Measurements from ENCODE around the gene KAZN. TPM values are rescaled to one million over a fixed set of nuclear protein-coding genes. Genes with fewer than 3 reads are reported as not detected.

Gene KAZN
- total RNA-seq, 2 donors from 2014 or later: 0.46 to 0.58 TPM

DNA sequence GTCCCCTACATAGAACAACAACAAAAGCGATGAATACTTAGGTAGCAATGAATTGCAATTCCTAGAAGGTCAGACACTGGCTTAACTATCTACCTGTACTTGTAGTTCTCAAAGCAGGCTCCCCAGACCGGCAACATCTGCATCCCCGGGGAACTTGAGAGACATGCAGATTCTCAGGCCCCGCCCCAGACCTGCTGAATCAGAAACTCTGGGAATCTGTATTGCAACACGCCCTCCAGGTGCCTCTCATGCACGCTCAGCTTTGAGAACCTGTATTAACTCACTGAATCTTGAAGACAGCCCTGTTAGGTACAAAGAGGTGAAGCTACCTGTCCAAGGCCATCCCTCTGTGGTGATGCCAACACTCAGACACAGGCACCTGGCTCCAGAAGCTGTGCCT lies 128.1 kb downstream of the KAZN start:
- Mint-ChIP-seq H3K27ac (no peak overlapping the region), H3K9me3 (no peaks in the 10 kb centered on the region), H3K4me1 (ENCODE audit: low read depth) (no peaks in the 10 kb centered on the region), H3K27me3 (ENCODE audit: low read depth) (peaks cover 5% of the 10 kb centered on the region), H3K4me3 (no peak overlapping the region), H3K36me3 (ENCODE audit: insufficient read depth in 2 of 2) (no peaks in the 10 kb centered on the region)
- DNase-seq: no peak
- ATAC-seq (replicated peaks in 1 of 2): no peak

DNA sequence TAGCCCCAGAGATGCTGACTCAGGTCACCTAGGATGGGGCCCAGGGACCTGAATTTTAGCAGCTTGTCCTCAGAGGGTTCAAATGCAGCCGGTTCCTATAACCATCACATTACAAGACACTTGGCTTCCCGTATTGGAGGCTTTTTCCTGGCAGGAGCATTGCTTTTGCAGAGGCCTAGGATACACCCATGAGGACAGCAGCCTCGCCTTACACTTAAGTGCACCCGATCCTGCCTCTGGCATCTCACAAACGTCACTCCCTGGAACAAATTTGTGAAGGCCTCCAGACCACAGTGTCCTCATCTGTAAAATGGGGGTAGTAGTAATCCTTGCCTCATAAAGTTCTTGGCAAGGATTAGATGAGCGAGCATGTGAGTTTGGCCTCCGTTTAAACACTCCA lies 130.0 kb downstream of the KAZN start:
- Mint-ChIP-seq H3K4me3 (no peak overlapping the region), H3K4me1 (ENCODE audit: low read depth) (no peaks in the 10 kb centered on the region), H3K9me3 (no peaks in the 10 kb centered on the region), H3K27ac (no peak overlapping the region), H3K36me3 (ENCODE audit: insufficient read depth in 2 of 2) (no peaks in the 10 kb centered on the region), H3K27me3 (ENCODE audit: low read depth) (peaks cover 5% of the 10 kb centered on the region)
- DNase-seq: no peak
- no peak for ATAC-seq (replicated peaks in 1 of 2)

DNA sequence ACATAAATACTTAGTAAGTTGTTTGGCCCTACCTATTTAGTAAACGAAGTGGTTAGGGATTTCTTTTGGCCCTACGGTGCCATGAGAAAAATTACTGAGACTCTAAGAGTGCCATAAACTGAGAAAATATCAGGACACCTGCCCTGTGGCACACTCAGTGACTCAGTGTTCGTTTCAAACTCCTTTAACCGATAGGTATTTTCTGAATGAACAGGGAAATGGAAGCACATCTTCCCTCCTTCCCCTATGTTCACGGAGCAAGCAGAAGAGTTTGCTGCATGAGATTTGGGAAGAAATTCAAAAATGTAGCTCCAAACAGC lies 134.2 kb downstream of the KAZN start:
- Mint-ChIP-seq H3K4me3 (no peak overlapping the region), H3K4me1 (ENCODE audit: low read depth) (no peaks in the 10 kb centered on the region), H3K27ac (no peak overlapping the region), H3K9me3 (no peaks in the 10 kb centered on the region), H3K36me3 (ENCODE audit: insufficient read depth in 2 of 2) (no peaks in the 10 kb centered on the region), H3K27me3 (ENCODE audit: low read depth) (peaks cover 8% of the 10 kb centered on the region)
- ATAC-seq (replicated peaks in 1 of 2) (no peak), DNase-seq (no peak)

DNA sequence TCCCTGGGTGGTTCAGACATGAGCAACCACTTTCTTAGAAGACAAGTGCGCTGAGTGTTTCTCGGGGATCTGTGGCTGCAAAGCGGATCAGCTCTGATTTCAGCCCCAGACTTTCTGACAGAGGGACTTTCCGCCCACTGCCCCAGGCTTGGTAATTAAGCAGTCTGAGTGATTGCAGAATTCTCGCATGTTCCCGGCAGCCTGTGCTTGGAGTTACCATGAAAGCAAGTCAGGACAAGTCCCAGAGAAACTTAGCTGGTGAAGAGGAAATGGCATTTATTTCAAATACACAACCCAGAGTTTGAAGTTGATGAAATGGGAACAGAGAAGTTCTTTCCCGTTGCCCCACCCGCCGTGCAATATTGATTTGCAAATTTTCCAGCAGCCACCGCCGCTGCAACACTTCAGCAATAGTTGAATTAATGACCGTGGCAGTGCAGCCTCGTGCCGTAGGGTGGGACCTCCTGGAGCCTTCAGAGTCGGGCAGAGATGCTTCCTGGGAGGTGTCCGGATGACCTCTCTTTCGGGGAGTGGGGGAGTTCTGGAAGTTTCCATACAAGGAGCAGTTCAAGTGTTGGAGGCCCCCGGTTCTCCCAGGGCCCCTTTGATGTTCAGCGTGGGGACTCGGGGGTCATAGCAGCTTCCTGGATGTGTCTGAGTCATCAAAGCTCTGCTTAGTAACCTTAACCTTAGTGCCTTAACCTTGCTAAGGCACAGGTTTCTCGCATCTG lies 134.7 kb downstream of the KAZN start:
- Mint-ChIP-seq H3K4me3 (no peak overlapping the region), H3K27me3 (ENCODE audit: low read depth) (peaks cover 8% of the 10 kb centered on the region), H3K9me3 (no peaks in the 10 kb centered on the region), H3K36me3 (ENCODE audit: insufficient read depth in 2 of 2) (no peaks in the 10 kb centered on the region), H3K4me1 (ENCODE audit: low read depth) (no peaks in the 10 kb centered on the region), H3K27ac (no peak overlapping the region)
- ATAC-seq (replicated peaks in 1 of 2) (no peak), DNase-seq (no peak)

DNA sequence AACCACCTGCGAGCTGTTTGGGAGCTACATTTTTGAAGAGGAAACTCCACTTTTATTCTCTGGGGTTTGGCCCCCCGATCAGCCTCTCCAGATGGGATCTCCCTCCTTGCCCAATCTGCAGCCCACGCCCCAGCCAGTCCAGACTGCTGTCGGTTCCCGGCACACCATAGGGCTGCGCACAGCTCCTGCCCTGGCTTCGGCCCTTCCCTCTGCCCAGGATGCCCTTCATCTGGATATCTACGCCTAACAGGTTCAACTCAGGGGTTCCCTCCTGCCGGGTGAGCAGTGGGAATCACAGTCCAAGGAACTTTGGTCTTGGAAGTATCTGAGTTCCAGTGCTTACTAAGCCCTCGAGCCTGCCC lies 135.3 kb downstream of the KAZN start:
- Mint-ChIP-seq H3K4me3 (no peak overlapping the region), H3K27me3 (ENCODE audit: low read depth) (peaks cover 8% of the 10 kb centered on the region), H3K9me3 (no peaks in the 10 kb centered on the region), H3K4me1 (ENCODE audit: low read depth) (no peaks in the 10 kb centered on the region), H3K27ac (no peak overlapping the region), H3K36me3 (ENCODE audit: insufficient read depth in 2 of 2) (no peaks in the 10 kb centered on the region)
- ATAC-seq (replicated peaks in 1 of 2) (no peak), DNase-seq (no peak)

DNA sequence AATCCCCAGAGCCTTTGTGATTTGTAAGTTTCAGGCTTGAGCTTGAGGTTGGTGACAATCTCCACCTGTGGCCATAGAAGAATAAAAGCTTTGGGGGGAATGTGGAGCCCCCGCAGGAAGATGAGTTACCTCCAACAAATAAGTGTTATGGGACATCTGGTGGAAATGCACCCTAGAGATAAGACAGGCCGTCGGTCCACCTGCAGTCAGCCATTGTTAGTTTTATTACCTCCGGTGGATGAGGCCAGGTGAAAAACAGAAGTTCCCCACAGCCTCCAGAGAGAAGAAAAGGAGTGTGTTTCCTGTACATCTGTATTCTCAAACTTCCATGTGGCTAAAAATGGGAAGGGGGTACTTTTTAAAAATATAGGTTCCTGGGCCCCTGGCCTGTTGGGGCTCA lies 137.4 kb downstream of the KAZN start:
- DNase-seq: no peak

DNA sequence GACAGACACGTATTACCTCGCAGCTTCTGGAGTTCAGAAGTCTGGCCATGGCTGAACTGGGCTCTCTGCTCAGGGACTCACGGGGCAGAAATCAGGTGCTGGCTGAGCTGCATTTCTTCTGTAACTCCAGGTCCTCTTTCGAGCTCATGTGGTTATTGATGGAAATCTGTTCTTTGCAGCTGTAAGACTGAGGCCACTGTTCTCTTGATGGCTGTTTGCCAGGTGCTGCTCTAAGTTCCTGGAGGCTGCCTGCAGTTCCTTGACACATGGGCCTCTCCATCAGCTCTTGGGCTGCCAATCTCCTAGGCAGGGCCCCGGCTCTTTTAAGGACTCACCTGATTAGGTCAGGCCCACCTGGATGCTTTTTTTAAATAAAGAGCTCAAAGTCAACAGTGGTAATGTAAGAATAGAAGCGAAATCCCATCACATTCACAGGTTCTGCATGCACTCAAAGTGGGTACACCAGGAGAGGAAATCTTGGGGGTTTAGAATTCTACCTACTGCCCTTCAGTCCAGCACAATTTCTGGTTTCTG lies 139.1 kb downstream of the KAZN start:
- Mint-ChIP-seq H3K36me3 (ENCODE audit: insufficient read depth in 2 of 2) (no peaks in the 10 kb centered on the region), H3K9me3 (no peaks in the 10 kb centered on the region), H3K27me3 (ENCODE audit: low read depth) (peaks cover 27% of the 10 kb centered on the region), H3K4me3 (no peak overlapping the region), H3K27ac (no peak overlapping the region), H3K4me1 (ENCODE audit: low read depth) (no peaks in the 10 kb centered on the region)
- ATAC-seq (replicated peaks in 1 of 2) (no peak), DNase-seq (no peak)

More for the DNA sequence above, 137.4 kb downstream of the KAZN start:
- Mint-ChIP-seq H3K4me3 (no peak overlapping the region), H3K4me1 (ENCODE audit: low read depth) (no peaks in the 10 kb centered on the region), H3K27me3 (ENCODE audit: low read depth) (peaks cover 17% of the 10 kb centered on the region), H3K27ac (no peak overlapping the region), H3K9me3 (no peaks in the 10 kb centered on the region), H3K36me3 (ENCODE audit: insufficient read depth in 2 of 2) (no peaks in the 10 kb centered on the region)
- no peak for ATAC-seq (replicated peaks in 1 of 2)

DNA sequence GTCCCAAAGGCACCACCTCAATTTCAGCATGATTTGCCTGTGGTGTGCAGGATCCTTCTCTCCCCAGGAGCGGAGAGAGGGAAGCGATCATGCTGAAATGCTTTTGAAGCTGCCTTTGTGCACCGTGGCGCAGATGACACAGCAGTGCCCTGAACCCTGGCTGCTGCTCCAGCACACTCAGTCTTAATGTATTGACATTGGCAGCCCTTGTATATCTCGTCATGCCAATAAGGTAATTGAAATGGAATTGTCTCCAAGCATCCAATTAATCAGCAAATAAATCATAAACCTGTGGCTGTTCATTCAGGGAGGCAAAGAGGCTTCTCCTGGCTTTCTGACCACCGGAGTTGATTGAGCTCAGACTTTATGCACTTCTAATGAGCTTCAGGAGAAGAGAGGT lies 139.8 kb downstream of the KAZN start:
- Mint-ChIP-seq H3K36me3 (ENCODE audit: insufficient read depth in 2 of 2) (no peaks in the 10 kb centered on the region), H3K4me3 (no peak overlapping the region), H3K27ac (no peak overlapping the region), H3K27me3 (ENCODE audit: low read depth) (peaks cover 30% of the 10 kb centered on the region), H3K4me1 (ENCODE audit: low read depth) (no peaks in the 10 kb centered on the region), H3K9me3 (no peaks in the 10 kb centered on the region)
- DNase-seq (no peak), ATAC-seq (replicated peaks in 1 of 2) (no peak)

DNA sequence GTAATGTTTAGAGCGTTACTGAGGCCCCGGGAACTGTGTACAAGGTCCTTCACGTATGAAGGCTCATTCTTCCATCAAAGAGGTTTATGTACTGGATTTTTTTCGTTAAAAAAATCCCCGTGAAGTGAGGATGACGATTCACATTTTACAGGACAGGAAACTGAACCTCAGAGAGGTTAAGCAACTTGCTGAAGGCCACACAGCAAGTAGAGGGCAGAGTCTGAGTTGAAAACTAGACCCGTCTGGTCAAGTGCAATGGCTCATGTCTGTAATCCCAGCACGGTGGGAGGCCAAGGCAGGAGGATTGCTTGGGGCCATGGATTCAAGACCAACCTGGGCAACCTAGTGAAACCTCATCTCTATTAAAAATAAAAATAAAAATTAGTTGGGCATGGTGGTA lies 140.2 kb downstream of the KAZN start:
- H3K4me1 Mint-ChIP-seq (ENCODE audit: low read depth): no peaks in the 10 kb centered on the region
- ATAC-seq (replicated peaks in 1 of 2): no peak
- no peaks in the 10 kb centered on the region for H3K9me3 Mint-ChIP-seq
- H3K27ac Mint-ChIP-seq: no peak overlapping the region
- DNase-seq: no peak
- no peak overlapping the region for H3K4me3 Mint-ChIP-seq
- no peaks in the 10 kb centered on the region for H3K36me3 Mint-ChIP-seq (ENCODE audit: insufficient read depth in 2 of 2)
- peaks cover 30% of the 10 kb centered on the region for H3K27me3 Mint-ChIP-seq (ENCODE audit: low read depth)

DNA sequence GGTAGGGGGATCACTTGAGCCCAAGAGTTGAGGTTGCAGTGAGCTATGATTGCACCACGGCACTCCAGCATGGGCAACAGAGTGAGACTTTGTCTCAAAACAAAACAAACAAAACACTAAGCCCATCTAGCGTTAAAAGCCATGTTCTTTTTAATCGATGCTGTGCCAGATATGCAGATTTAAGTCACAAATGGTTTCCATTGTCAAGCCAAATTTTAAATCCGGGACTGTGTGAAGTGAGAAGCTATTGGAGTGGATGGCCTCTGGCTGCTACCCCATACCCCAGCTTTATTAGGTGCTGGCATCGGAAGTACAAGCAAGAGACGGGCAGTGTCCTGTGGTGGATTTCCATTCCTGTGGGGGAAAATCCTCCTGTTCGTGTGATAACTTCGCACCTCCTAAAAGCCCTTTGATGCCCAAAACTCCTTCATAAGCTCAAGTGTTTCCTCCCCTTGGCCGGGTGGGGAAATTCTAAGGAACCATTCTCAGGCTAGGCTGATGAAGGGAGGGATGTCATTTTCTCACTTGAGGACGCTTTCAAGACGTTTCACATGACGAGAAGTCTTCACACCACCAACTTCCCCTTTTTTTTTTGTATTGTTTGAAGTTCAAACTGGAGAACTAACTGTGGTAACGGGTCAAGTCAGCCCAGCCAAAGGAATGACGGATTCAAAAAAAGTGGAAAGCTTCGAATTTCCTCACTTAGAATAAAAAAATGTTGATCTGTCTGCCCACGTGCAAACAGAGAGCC lies 140.8 kb downstream of the KAZN start:
- H3K27ac Mint-ChIP-seq: no peak overlapping the region
- H3K4me3 Mint-ChIP-seq: no peak overlapping the region
- no peaks in the 10 kb centered on the region for H3K36me3 Mint-ChIP-seq (ENCODE audit: insufficient read depth in 2 of 2)
- no peak for ATAC-seq (replicated peaks in 1 of 2)
- H3K9me3 Mint-ChIP-seq: no peaks in the 10 kb centered on the region
- H3K4me1 Mint-ChIP-seq (ENCODE audit: low read depth): no peaks in the 10 kb centered on the region
- DNase-seq: no peak
- peaks cover 30% of the 10 kb centered on the region for H3K27me3 Mint-ChIP-seq (ENCODE audit: low read depth)

DNA sequence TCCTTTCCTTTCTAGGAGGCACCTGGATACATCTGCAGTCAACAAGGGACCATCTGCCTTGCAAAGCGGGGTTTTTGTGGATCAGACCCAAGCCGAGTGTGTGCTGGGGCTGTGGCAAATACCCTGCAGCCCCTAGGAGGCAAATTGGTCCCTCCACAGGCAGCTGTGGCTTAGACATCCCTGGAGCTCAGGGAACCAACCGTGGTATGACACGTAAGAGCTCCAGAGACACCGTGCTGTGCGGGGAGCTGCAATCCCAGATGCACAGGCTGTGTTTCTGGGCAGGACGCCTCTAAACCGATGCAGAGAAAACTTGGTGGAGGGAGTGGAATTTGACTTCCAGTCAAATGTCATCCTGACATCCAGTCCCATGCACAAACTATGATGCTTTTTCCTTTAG lies 141.5 kb downstream of the KAZN start:
- Mint-ChIP-seq H3K36me3 (ENCODE audit: insufficient read depth in 2 of 2) (no peaks in the 10 kb centered on the region), H3K4me1 (ENCODE audit: low read depth) (no peaks in the 10 kb centered on the region), H3K27me3 (ENCODE audit: low read depth) (peaks cover 30% of the 10 kb centered on the region), H3K9me3 (no peaks in the 10 kb centered on the region), H3K4me3 (no peak overlapping the region), H3K27ac (no peak overlapping the region)
- DNase-seq (no peak), ATAC-seq (replicated peaks in 1 of 2) (no peak)

DNA sequence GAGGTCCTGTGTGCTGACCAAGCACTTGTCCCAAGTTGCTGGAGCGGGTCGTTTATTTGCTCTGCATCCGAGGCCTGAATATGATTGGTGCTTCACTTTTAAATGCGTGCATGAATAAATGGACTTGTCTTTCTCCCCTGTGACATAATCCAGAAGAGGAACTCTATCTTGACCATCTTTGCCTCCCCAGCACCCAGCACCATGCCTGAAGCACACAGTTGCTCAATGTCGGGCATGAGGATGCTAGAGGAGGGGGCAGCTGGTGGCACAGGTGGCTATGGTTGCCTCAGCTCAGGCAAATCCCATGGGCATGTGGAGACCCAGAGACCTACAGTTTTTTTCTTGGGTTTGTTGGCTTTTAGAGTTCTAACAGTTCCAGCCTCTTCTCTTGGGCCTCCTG lies 142.6 kb downstream of the KAZN start:
- Mint-ChIP-seq H3K27ac (no peak overlapping the region), H3K36me3 (ENCODE audit: insufficient read depth in 2 of 2) (no peaks in the 10 kb centered on the region), H3K4me1 (ENCODE audit: low read depth) (no peaks in the 10 kb centered on the region), H3K9me3 (no peaks in the 10 kb centered on the region), H3K4me3 (no peak overlapping the region), H3K27me3 (ENCODE audit: low read depth) (peaks cover 30% of the 10 kb centered on the region)
- DNase-seq (no peak), ATAC-seq (replicated peaks in 1 of 2) (no peak)

DNA sequence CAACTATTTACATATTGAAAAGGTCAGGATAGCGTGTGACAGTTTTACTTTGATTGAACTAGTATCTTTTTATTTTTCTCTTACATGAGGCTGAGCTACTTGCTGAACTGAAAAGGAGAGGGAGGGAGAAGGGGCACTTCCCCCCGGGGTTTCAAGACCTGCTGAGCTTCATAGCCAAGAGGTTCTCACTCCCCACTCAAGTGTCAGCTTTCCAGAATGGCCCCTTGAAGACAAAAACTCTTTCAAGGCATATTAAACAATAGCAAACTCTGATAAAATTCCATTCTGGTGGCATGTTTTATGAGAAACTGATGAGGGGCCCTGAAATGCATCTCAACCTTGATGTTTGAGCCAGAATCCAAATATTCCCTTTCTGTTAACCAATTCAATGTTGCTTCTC lies 143.0 kb downstream of the KAZN start:
- Mint-ChIP-seq H3K27me3 (ENCODE audit: low read depth) (peaks cover 29% of the 10 kb centered on the region), H3K27ac (no peak overlapping the region), H3K4me1 (ENCODE audit: low read depth) (no peaks in the 10 kb centered on the region), H3K9me3 (no peaks in the 10 kb centered on the region), H3K4me3 (no peak overlapping the region), H3K36me3 (ENCODE audit: insufficient read depth in 2 of 2) (no peaks in the 10 kb centered on the region)
- DNase-seq (no peak), ATAC-seq (replicated peaks in 1 of 2) (no peak)

Data from activated T-cell treated with anti-CD3 and anti-CD28 coated beads, Interleukin-2, amount 50 U/mL, for 72 hours (primary cell).